ENCODE results near the gene RPL13. TPM values are rescaled to one million over a fixed set of nuclear protein-coding genes. Genes with fewer than 3 reads are reported as not detected.
A peak's percentile ranks its signal among the peaks of the same experiment; 100 is the strongest.

RPL13 gene
- total and polyA plus RNA-seq, 2 of the 13 experiments (the other 11 are each of a cell fraction or from before 2014, with no cell fraction given), result 2,988 to 4,411 TPM

GRCh38 chr16:89556750-89557689 lies 3.5 kb upstream of the RPL13 start (continued):
- TF ChIP-seq KAT7 (CRISPR knock-in tag; IDR thresholded peaks at IDR 0.05; ENCODE audit: borderline replicate concordance) (no peak), ZC3H4 (CRISPR knock-in tag; IDR thresholded peaks at IDR 0.05; ENCODE audit: borderline replicate concordance) (no peak), ZC3H13 (CRISPR knock-in tag; IDR thresholded peaks at IDR 0.05) (peak; percentile 41; the same call in 1 of the 2 replicates), ZNF446 (CRISPR knock-in tag; IDR thresholded peaks at IDR 0.05) (no peak), PATZ1 (CRISPR knock-in tag; IDR thresholded peaks at IDR 0.05) (peak; percentile 39; the same call in 1 of the 2 replicates), SP4 (CRISPR knock-in tag; IDR thresholded peaks at IDR 0.05) (peak; percentile 65; the same call in 1 of the 2 replicates), RAD21 (CRISPR knock-in tag; IDR thresholded peaks at IDR 0.05) (peak; percentile 91), LRRFIP1 (CRISPR knock-in tag; conservative IDR thresholded peaks at IDR 0.05) (no peak), MED1 (CRISPR knock-in tag; IDR thresholded peaks at IDR 0.05) (peak; percentile 41; the same call in 1 of the 2 replicates), TERF1 (CRISPR knock-in tag; IDR thresholded peaks at IDR 0.05) (no peak), ZNF280D (CRISPR knock-in tag; IDR thresholded peaks at IDR 0.05) (no peak), MLLT10 (CRISPR knock-in tag; IDR thresholded peaks at IDR 0.05) (0 out of 2 replicates have a peak, but pooled peaks have one; percentile 23), SNAPC4 (CRISPR knock-in tag; IDR thresholded peaks at IDR 0.05) (no peak), AHR (CRISPR knock-in tag; IDR thresholded peaks at IDR 0.05) (no peak)
